Smooth muscle cell of the brain vasculature (primary cell): ENCODE results near the gene IL23A.

Experiments used
- DNase-seq: peaks from one replicate; pipeline ENCODE4 v3.0.0-alpha.2; 2012; ENCODE audit warnings: low read depth, low spot score

IL23A gene

DNA sequence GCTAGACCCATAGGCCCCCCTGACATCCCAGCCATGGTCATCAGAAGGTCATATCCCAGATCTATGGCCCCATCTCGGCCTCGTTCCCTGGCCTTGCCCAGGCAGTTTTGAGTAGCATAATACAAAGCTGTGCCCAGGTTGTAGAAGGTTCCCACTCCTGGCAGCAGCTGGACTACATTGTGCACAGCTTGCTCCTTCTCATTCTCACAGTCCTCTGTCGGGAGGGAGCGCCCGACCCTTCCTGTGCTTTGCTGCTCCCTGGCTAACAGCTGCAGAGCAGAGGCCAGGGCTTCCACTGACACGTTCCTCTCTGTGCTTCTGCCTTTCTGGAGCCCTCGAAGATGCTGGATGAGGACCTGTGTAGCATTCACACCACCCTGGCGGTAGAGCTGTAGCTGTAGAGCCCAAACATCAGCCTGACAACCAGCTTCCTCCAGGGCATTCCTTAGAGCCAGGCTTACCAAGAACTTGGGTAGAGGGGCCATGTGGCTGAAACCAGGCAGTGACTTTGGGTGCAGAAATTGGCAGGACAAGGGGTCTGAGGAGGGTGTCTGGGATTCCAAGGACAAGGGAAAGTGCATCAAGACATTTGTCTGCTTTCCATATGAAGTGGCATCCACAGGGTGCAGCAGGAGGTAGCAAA is 22.9 kb downstream of the IL23A start:
- DNase-seq = no peak

DNA sequence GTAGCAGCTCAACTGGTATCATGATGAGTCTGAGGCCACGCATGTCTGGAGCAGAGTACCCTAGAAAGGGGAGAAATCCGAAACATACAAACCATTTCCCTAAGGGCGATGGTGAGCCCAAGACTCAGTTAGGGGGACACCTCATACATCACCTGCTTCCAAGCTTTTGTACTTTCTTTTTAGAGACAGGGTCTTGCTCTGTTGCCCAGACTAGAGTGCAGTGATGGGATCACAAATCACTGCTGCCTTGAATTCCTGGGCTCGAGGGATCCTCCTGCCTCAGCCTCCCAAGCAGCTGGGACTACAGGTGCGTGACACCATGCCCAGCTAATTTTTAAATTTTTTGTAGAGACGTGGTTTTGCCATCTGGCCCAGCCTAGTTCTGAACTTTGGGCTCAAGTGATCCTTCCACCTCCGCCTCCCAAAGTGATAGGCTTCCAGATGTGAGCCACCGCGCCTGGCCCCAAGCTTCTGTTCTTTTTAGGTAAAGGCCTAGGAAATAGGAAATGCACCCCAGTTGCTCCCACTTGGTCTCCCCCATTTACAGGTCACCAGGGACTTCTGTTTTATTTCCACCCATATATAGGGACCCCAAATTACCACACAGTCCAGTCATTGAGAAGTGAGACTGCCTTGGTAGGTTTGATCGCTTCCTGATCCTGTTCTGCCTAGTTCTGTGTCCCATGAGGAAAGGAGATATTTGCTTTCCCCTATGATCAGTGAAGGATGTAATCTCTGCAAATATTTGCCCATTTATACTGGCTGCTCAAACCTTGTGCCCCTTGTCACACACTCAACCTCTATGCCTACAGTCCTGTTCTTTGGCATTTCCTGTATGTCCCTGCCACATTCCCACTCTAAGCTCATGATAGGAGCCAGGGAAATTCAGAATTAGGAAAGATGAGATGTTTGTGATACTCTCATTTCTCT is 23.7 kb downstream of the IL23A start, which contains the start of gene APOF:
Gene APOF (minus strand): TSS at position 728 of the 930 bp plus-strand sequence. CDS start 112 bp downstream, at position 616.
- DNase-seq = no peak

DNA sequence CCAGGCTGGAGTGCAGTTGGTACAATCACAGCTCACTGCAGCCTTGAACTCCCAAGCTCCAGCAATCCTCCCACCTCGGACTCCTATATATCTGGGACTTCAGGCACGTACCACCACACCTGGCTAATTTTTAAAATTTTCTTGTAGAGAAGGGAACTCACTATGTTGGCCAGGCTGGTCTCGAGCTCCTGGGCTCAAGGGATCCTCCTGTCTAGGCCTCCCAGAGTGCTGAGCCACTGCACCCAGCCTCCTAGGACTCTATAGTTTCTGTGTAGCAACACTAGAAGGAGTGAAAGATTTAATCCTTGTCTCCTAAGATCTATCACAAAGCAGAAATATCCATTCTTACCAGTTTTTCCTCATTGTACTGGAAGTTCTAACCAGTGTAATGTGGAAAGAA is 28.3 kb downstream of the IL23A start:
- DNase-seq = no peak

DNA sequence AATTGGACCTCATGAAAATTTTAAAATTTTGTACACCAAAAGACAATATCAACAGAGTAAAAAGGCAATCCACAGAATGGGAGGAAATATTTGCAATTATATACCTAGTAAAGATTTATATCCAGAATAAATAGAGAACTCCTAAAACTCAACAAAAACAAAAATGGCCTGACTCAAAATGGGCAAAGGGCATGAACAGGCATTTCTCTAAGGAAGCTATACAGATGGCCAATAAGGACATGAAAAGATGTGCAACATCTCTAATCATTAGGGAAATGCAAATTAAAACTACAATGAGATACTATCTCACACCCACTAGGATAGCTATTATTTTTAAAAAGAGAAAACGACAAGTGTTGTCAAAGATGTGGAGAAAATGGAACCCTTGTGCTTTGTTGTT is 34.8 kb downstream of the IL23A start:
- no peak for DNase-seq

DNA sequence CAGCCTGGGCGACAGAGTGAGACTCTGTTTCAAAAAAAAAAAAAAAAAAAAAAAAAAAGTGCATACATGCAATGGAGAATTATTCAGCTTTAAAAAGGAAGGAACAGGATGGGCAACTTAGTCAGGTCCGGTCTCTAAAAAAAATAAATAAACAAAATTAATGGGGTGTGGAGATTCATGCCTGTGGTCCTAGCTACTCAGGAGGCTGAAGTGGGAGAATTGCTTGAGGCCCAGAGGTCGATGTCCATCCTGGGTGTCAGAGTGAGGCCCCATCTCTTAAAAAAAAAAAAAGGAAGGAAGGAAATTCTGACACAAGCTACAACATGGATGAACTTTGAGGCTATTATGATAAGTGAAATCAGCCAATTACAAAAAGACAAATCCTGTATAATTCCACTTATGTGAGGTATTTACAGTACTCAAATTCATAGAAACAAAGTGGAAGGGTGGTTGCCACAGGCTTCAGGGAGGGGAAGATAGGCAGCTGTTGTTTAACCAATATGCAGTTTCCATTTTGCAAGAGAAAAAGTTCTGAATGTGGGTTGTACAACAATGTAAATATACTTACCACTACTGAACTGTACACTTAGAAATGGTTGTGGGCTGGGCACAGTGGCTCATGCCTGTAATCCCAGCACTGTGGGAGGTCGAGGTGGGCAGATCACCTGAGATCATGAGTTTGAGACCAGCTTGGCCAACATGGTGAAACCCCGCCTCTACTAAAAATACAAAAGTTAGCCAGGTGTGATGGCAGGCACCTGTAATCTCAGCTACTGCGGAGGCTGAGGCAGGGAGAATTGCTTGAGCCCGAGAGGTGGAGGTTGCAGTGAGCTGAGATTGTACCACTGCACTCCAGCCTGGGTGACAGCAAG is 36.3 kb downstream of the IL23A start:
- no peak for DNase-seq

DNA sequence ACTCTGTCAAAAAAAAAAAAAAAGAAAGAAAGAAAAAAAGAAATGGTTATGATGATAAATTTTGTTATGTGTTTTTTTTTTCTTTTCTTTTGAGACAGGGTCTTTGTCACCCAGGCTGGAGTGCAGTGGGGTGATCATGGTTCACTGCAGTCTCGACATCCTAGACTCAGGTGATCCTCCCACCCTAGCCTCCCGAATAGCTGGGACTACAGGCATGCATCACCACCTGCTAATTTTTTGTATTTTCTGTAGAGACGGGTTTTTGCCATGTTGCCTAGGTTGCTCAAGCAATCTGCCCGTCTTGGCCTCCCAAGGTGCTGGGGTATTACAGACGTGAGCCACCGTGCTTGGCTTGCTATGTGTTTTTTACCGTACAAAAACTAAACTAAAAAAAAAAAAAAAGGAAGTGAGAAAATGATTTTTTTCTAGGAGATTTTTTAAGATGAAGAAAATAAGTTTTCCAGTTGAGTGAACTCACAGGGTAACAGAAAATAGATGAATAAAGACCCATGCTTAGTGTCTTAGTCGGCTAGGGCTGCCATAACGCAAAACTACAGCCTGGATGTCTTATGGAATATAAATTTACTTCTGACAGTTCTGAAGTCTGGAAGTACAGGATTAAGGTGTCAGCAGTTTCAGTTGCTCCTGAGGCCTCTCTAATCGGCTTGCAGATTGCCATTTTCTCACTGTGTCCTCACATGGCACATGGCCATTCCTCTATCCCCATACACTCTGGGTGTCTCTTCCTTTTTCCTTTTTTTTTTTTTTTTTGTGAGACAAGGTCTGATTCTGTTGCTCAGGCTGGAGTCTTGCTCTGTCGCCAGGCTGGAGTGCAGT is 37.1 kb downstream of the IL23A start:
- no peak for DNase-seq

DNA sequence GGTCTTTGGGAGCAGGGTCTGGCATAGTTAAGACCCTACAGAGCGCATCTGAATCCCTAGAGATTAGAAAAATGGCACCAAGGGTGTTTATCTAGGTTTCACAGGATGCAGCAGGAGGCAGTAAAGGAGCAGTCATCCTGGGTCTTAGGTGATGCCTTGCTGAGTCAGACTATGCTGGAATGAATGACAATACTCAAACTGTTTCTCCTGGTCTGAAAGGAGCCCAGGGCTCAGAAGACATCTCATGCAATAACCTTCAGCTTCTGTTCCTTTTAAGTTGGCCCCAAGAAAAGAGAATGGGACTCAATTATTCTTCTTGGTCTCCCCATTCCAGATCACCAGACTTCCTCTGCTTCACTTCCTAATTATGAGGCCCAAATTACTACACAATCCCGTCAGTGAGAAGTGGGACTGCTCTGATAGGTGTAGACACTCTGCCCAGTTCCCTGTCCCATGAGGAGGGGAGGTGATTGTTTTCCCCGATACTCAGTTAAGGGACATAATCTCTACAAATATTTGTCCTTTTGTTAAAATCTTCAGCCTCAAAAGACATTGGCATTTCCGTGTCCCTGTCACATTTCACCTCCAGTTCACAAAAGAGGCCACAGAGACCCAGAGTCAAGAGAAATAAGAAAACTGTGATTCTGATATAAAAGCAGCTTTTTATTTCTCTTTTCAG is 38.8 kb downstream of the IL23A start:
- DNase-seq = no peak

DNA sequence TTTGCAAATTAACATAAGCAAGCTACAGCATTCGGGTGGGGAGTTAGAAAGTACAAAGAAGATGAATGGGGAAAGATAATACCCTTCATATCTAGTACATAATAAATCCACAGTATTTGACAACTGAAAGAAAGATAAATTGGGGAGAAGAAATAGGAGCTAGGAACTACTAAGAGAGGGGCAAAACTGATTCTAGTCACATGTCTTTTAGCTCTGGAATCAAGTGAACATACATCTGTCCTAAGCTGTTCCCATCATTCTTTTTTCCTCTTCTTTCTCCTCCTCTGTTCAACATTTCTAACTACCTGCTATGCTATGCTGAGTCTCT is 39.3 kb downstream of the IL23A start:
- DNase-seq = no peak

DNA sequence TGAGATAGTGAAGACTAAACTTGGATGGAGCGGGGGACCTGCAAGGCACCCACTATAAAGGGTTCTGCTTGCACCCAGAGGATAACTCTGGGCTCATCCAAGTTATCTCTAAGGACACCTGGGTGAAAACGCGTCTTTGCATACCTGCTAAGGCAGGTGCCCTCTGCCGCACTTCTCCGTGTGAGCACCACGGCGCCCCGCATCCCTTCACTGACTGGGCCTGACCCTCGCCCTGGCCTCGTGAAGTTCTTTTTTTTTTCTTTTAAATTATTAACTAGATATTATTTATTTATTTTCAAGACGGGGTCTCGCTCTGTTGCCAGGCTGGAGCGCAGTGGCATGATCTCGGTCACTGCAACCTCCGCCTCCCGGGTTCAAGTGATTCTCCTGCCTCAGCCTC is 43.9 kb downstream of the IL23A start:
- DNase-seq = no peak

DNA sequence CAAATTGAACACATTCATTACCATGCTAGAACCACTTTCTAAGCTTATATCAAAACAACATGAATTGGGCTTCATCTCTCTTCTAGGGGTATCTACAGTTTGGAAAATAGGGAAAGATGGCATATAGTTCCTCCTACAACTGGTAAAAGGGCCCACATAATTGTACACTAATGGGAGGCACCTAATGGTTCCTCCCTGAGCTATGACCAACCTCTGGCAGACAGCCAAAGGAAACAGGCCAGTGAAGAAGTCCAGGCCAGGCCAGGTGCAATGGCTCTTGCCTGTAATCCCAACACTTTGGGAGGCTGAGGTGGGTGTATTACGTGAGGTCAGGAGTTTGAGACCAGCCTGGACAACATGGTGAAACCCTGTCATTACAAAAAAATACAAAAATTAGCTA is 47.2 kb downstream of the IL23A start:
- no peak for DNase-seq

DNA sequence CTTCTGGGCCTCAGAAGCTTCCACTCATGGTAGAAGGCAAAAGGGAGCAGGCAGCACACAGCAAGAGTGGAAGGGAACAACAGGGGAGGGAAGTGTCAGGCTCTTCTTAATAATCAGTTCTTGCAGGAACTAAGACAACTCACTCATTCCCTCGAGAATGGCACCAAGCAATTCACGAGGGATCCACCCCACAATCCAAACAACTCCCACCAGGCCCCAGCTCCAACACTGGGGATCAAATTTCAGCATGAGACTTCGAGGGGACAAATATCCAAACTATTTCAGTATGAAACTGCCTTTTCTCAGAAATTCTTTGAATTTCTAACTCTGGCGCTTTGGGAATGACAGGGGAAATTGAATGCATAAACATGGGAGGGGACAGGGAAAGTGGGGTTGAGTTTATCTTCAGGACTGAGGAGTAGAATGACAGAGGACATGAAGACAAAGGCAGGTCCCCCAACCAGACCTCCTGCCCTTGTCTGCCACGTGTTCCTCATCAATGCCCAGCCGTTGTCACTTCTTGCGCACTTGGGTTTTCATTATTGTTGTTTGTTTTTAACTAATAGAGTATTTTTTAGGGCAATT is 48.6 kb downstream of the IL23A start:
- peak; percentile 3 for DNase-seq

GRCh38 chr12:56389412-56389811 is 50.7 kb downstream of the IL23A start:
- DNase-seq = no peak
